K562 (cell line): Measurements from ENCODE around the gene MBD2.

ENCODE experiments used
- GTF2F1 ChIP-seq: IDR thresholded peaks from 2 replicates; pipeline ENCODE4 v1.6.1; 2011; ENCODE audit warnings: low read depth, low read length, improper control_type of control experiment
- POLR2A ChIP-seq: fragments of 450-650 bp; conservative IDR thresholded peaks from 2 replicates; pipeline ENCODE4 v1.6.1; 2016
- POLR2AphosphoS5 ChIP-seq: IDR thresholded peaks from 2 replicates; pipeline ENCODE4 v1.6.1; 2011; ENCODE audit warnings: mild to moderate bottlenecking, low read depth, low read length, moderate library complexity; ENCODE audit not compliant: control insufficient read depth, insufficient read depth
- ZFP36 ChIP-seq: fragments of 150-350 bp; IDR thresholded peaks from 2 replicates; pipeline ENCODE4 v1.6.1; 2018; ENCODE audit warnings: low read length, low read depth; ENCODE audit not compliant: partially characterized antibody
- TF ChIP-seq, protein P1 (sequence below): sonication (generic); formaldehyde crosslinking; IDR thresholded peaks from 2 replicates; pipeline ENCODE4 v1.8.0; 2022; ENCODE audit warnings: missing genetic modification reagents, mild to moderate bottlenecking, borderline replicate concordance

GRCh38 chr18:54255141-54255540 lies 30.7 kb upstream of the MBD2 start:
- TF ChIP-seq POLR2AphosphoS5 (no peak), GTF2F1 (no peak), POLR2A (no peak), ZFP36 (no peak)
- TF ChIP-seq, protein P1, sequence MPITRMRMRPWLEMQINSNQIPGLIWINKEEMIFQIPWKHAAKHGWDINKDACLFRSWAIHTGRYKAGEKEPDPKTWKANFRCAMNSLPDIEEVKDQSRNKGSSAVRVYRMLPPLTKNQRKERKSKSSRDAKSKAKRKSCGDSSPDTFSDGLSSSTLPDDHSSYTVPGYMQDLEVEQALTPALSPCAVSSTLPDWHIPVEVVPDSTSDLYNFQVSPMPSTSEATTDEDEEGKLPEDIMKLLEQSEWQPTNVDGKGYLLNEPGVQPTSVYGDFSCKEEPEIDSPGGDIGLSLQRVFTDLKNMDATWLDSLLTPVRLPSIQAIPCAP (CRISPR knock-in tag) = no peak
